T-helper 9 cell (primary cell): Measurements from ENCODE around the gene TRMT11.
"Not testable (repeated sequence)": the region's sequence is repeated elsewhere in the genome, so short reads cannot be mapped to it uniquely, and the experiment has no call there.

Source experiments
- DNase-seq: peaks from one replicate; pipeline ENCODE4 v3.0.0-alpha.2; 2020

Gene TRMT11

GRCh38 chr6:126048635-126049034 is 62.3 kb downstream of the TRMT11 start:
- DNase-seq = no peak

- no peak for DNase-seq
These were observed 64.5 kb downstream of the TRMT11 start for GRCh38 chr6:126050795-126051194.

- no peak for DNase-seq
These were observed 65.5 kb downstream of the TRMT11 start for GRCh38 chr6:126051791-126052190.

- DNase-seq = no peak
These were observed 66.1 kb downstream of the TRMT11 start for GRCh38 chr6:126052485-126052884.

GRCh38 chr6:126054258-126054702 is 67.9 kb downstream of the TRMT11 start:
- no peak for DNase-seq

- DNase-seq = no peak
These were observed 68.5 kb downstream of the TRMT11 start for GRCh38 chr6:126054802-126055201.

GRCh38 chr6:126055449-126055848 is 69.1 kb downstream of the TRMT11 start:
- DNase-seq = no peak

- DNase-seq = no peak
These were observed 70.1 kb downstream of the TRMT11 start for GRCh38 chr6:126056355-126057004.

- not testable (repeated sequence) for DNase-seq
These were observed 71.7 kb downstream of the TRMT11 start for GRCh38 chr6:126058085-126058484.

GRCh38 chr6:126060400-126060799 is 74.1 kb downstream of the TRMT11 start:
- no peak for DNase-seq

- DNase-seq = no peak
These were observed 77.3 kb downstream of the TRMT11 start for GRCh38 chr6:126063512-126064146.

GRCh38 chr6:126064257-126064747 is 78.0 kb downstream of the TRMT11 start:
- no peak for DNase-seq

GRCh38 chr6:126064748-126065401 is 78.5 kb downstream of the TRMT11 start:
- DNase-seq = no peak

GRCh38 chr6:126066053-126067048 is 80.0 kb downstream of the TRMT11 start:
- no peak for DNase-seq

GRCh38 chr6:126067073-126067472 is 80.7 kb downstream of the TRMT11 start:
- DNase-seq = no peak

- DNase-seq = no peak
These were observed 83.1 kb downstream of the TRMT11 start for GRCh38 chr6:126069449-126069848.

GRCh38 chr6:126071000-126071647 is 84.8 kb downstream of the TRMT11 start:
- DNase-seq = no peak

- DNase-seq = no peak
These were observed 85.8 kb downstream of the TRMT11 start for GRCh38 chr6:126072172-126072571.

- DNase-seq = no peak
These were observed 86.5 kb downstream of the TRMT11 start for GRCh38 chr6:126072834-126073233.

- DNase-seq = no peak
These were observed 89.2 kb downstream of the TRMT11 start for GRCh38 chr6:126075335-126076071.

- DNase-seq = no peak
These were observed 90.8 kb downstream of the TRMT11 start for GRCh38 chr6:126076992-126077664.
